Ascending aorta (tissue), 2 donors: ENCODE results near the gene GATA1. TPM values are rescaled to one million over a fixed set of nuclear protein-coding genes. Genes with fewer than 3 reads are reported as not detected.

Source experiments
- DNase-seq, 2 donors: peaks; one replicate each; pipeline ENCODE4 v3.0.0-alpha.2; 2019; ENCODE audit warnings: low spot score in 2 of 2
- H3K27ac ChIP-seq, 2 donors: fragments of 200-600 bp; sonication (generic); one replicate each; pipeline ENCODE4 v1.5.1; 2016 to 2017; ENCODE audit warnings: mild to moderate bottlenecking in 1 of 2
- H3K27me3 ChIP-seq: fragments of 200-600 bp; sonication (generic); one replicate; pipeline ENCODE4 v1.5.1; 2017
- H3K36me3 ChIP-seq, 2 donors: fragments of 200-600 bp; sonication (generic); one replicate each; pipeline ENCODE4 v1.5.1; 2016
- H3K4me1 ChIP-seq, 2 donors: fragments of 200-600 bp; sonication (generic); one replicate each; pipeline ENCODE4 v1.5.1; 2016 to 2017; ENCODE audit warnings: mild to moderate bottlenecking in 1 of 2
- H3K4me3 ChIP-seq, 2 donors: fragments of 200-600 bp; sonication (generic); one replicate each; pipeline ENCODE4 v1.5.1; 2016 to 2017; ENCODE audit warnings: mild to moderate bottlenecking in 1 of 2
- H3K9me3 ChIP-seq, 2 donors: fragments of 200-600 bp; sonication (generic); one replicate each; pipeline ENCODE4 v1.5.1; 2016
- CTCF ChIP-seq, 3 experiments: fragments of 200-600 bp in 2 of 3; fragments of 450-650 bp in 1 of 3; sonication (generic) in 2 of 3; IDR thresholded peaks; one replicate each; pipeline ENCODE4 v1.5.1; 2016 to 2019; ENCODE audit warnings: antibody characterized with exemption in 3 of 3, mild to moderate bottlenecking in 1 of 3, moderate library complexity in 1 of 3
- intact Hi-C: fragments of 100-400 bp; cut with DNase I; formaldehyde crosslinking; loops from one replicate; pipeline ENCODE4 v1.15.1; 2023
- total RNA-seq: library from RNA; depleted of rRNA; stranded (reverse); fragments of >200 nt; gene quantifications from one replicate; pipeline ENCODE4 v1.1.0, GENCODE V29; 2016

Gene GATA1
- total RNA-seq, 1 donor from 2014 or later = not detected

- no peak for TF ChIP-seq CTCF (IDR thresholded peaks at IDR 0.05)
- H3K4me1 ChIP-seq = no peaks in the 10 kb centered on the region
- H3K27me3 ChIP-seq = no peaks in the 10 kb centered on the region
- no peak overlapping the region for H3K4me3 ChIP-seq
- no peak overlapping the region for H3K27ac ChIP-seq
- no peak for DNase-seq
- H3K36me3 ChIP-seq = no peaks in the 10 kb centered on the region
- no peaks in the 10 kb centered on the region for H3K9me3 ChIP-seq
- intact Hi-C loops = no loop called here
Observed at GRCh38 chrX:48745222-48745621, 41.2 kb upstream of the GATA1 start.

GRCh38 chrX:48747415-48748016 is 38.9 kb upstream of the GATA1 start:
- Histone ChIP-seq H3K27me3 (no peaks in the 10 kb centered on the region), H3K4me3 (no peak overlapping the region), H3K9me3 (no peaks in the 10 kb centered on the region), H3K4me1 (no peaks in the 10 kb centered on the region), H3K27ac (no peak overlapping the region), H3K36me3 (no peaks in the 10 kb centered on the region)
- intact Hi-C loops = no loop called here
- DNase-seq = no peak
- TF ChIP-seq CTCF (IDR thresholded peaks at IDR 0.05) = no peak

GRCh38 chrX:48749182-48749581 is 37.2 kb upstream of the GATA1 start:
- H3K27ac ChIP-seq = no peak overlapping the region
- no peak for DNase-seq
- H3K9me3 ChIP-seq = no peaks in the 10 kb centered on the region
- TF ChIP-seq CTCF (IDR thresholded peaks at IDR 0.05) = no peak
- H3K4me3 ChIP-seq = no peak overlapping the region
- intact Hi-C loops = no loop called here
- H3K4me1 ChIP-seq = no peaks in the 10 kb centered on the region
- no peaks in the 10 kb centered on the region for H3K36me3 ChIP-seq
- no peaks in the 10 kb centered on the region for H3K27me3 ChIP-seq

GRCh38 chrX:48751343-48751742 is 35.0 kb upstream of the GATA1 start:
- H3K4me3 ChIP-seq = no peak overlapping the region
- DNase-seq = no peak
- no peaks in the 10 kb centered on the region for H3K36me3 ChIP-seq
- no peaks in the 10 kb centered on the region for H3K27me3 ChIP-seq
- intact Hi-C loops = no loop called here
- no peaks in the 10 kb centered on the region for H3K4me1 ChIP-seq
- no peak overlapping the region for H3K27ac ChIP-seq
- H3K9me3 ChIP-seq = no peaks in the 10 kb centered on the region
- TF ChIP-seq CTCF (IDR thresholded peaks at IDR 0.05) = no peak

- intact Hi-C loops = no loop called here
- no peaks in the 10 kb centered on the region for H3K27me3 ChIP-seq
- H3K4me3 ChIP-seq = no peak overlapping the region
- no peaks in the 10 kb centered on the region for H3K9me3 ChIP-seq
- DNase-seq = no peak
- TF ChIP-seq CTCF (IDR thresholded peaks at IDR 0.05) = no peak
- no peaks in the 10 kb centered on the region for H3K36me3 ChIP-seq
- no peak overlapping the region for H3K27ac ChIP-seq
- no peaks in the 10 kb centered on the region for H3K4me1 ChIP-seq
Observed at GRCh38 chrX:48752498-48752897, 33.9 kb upstream of the GATA1 start.

GRCh38 chrX:48753708-48754228 is 32.6 kb upstream of the GATA1 start:
- no peaks in the 10 kb centered on the region for H3K4me1 ChIP-seq
- no peaks in the 10 kb centered on the region for H3K27me3 ChIP-seq
- H3K36me3 ChIP-seq = no peaks in the 10 kb centered on the region
- intact Hi-C loops = no loop called here
- TF ChIP-seq CTCF (IDR thresholded peaks at IDR 0.05) = no peak
- no peak overlapping the region for H3K27ac ChIP-seq
- DNase-seq = no peak
- no peak overlapping the region for H3K4me3 ChIP-seq
- H3K9me3 ChIP-seq = no peaks in the 10 kb centered on the region
